NCI-H1092 treated with DMSO at 0.1 percent for 48 hours (cell line): ENCODE measurements around the gene PHLPP1.

ENCODE experiments used
- DNase-seq: peaks from one replicate; lab custom pipeline; 2025; lab: John Stamatoyannopoulos, UW

PHLPP1 gene

DNA sequence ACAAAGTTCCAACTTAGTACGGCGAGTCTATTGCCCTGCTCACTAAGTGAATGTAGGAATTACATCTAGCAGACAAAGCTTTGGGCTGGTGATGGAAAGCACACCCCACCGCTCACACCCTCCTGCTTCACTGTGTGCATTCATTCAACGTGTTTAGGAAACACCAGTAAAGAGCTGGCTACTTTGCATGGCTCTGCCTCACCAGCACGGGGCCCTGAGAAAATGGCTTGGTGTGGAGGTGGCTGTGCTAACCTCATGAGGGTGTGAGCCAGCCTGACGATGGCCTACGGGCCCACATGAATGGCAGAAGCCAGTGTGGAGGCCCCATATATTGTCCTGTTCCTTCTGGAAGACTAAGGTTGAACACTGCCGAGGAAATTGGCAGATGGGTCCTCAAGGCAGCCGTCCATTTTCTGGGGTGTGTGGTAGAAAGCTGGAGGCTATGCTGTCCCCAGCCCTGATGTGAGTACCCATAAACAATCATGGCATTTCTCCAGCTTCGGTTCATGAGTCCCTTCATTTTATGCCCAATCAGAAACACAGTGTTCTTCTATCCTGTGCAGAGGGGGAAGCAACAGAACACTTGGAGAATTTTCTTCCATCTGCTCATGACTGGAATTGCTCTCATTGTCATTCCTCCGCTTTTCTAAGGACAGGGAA, 269.4 kb downstream of the PHLPP1 start:
- no peak for DNase-seq

DNA sequence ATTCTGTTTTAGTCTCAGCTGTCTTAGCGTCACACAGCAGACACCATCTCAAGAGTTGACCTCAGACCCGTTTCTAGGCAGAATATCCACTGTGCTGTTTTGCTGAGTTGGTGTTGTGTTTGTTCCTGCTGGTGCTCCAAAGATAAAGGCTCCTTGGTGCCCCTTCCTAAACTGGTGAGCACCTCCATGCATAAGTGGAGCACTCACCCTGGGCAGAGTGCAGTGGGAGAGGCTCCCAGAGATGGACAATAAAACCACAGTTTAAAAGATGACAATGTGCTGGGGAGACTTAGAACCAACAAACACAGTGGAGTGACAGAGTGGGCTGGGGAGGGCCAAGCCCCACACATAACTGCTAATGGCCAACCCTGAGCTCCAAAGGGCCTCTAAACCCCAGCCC, 271.1 kb downstream of the PHLPP1 start:
- no peak for DNase-seq

DNA sequence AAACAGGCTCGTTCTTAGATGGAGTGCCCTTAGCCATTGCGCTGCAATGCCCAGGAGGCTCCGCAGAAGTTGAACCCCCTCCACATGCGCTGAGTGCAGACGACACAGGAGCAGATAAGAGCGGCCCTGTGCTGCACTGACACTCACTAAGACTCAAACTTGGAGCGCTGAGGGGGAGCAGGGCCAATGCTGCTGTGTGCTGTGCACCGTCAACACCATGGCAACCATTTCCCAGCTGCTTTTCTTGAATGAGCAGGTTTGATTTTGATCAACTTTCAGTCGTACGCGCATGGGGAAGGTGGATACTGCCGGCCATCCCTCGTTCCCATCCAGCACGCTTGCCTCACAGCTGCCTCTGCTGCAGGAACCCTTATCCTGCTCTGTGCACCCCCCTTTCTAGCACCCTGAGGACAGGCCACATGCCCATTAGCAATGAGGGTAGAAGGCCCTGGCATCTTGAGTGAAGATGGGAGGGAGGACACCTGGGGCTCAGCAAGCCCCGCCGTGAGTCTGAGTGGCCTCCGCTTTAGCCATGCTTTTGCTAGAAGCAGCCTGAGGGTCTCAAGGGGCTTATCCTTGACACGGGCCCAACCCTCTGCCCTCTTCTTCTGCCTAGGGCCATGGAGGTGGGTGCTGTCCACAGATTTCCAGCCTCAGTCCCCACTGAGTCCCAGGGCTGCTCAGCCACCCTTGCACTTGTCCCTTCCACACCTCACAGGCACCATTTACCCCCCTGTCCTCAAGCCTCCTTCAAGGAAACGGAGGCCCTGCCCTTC, 271.9 kb downstream of the PHLPP1 start:
- DNase-seq = no peak

DNA sequence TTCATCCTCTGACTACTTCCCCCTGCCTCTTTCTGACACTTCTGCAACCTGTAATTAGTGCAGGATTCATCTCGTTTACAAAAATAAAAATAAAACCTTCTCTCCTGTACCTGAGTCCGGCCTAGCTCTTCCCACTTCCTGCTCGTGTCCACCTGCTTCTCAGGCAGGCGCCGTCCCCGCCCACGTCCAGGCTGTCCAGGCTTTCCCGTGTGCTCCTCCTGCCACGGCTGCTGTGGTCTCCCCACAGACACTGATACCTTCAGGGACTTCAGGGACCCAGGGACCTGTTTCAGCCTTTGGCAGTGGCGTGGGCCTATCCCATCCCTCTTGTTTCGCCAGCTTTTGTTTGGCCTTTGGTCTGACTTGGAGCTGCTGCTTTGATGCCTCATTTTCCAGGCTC, 272.5 kb downstream of the PHLPP1 start:
- no peak for DNase-seq

DNA sequence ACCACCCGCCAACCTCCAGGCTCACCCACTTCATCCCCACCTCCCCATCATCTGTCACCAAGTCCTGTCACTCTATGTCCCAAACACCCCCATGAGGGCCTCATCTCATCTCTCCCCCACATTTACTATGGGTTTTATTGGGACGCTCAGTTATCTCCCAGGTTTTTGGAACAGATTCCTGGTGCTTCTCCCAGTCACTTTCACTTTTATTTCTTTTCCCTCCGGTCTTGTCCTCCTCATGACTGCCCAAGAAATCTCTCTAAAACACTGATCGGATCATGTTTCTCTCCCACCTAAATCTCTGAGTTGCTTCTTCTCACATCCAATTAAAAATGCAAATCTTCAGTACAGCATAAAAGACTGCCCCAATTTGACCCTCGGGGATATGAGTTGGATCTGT, 273.1 kb downstream of the PHLPP1 start:
- no peak for DNase-seq

DNA sequence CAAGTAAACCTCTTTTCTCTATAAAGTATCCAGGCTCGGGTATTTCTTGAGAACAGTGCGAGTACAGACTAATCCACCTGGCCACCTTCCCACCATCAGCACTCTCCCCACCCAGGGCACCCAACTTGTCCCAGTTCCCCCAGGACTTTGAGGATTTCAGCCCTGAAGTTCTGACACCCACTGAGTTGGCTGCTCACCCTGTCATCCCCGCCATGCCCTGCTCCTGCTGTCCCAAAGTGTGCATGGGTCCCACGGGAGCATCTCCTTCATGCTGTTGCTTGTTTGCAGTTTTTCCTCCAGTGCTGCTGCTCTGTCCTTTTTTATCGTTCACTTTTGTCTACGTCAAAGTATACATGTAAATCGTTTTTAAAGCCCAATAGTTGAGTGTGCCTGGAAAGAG, 273.9 kb downstream of the PHLPP1 start:
- no peak for DNase-seq

DNA sequence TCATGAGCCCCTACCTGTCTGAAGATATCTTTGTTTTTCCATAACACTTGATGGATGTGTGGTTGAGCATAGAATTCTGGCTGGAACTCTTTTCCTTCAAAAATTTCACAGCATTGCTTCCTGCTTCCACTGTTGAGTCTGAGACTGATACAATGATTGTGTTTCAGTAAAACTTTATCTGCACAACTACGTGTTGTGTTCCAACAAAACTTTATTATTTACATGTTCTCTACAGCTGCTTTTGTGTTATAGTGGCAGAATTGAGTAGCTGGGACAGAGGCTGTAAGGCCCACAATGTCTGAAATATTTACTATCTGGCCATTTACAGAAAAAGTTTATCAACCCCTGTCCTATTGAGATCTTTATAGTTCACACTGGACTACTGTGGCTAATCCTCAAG, 275.3 kb downstream of the PHLPP1 start:
- no peak for DNase-seq

DNA sequence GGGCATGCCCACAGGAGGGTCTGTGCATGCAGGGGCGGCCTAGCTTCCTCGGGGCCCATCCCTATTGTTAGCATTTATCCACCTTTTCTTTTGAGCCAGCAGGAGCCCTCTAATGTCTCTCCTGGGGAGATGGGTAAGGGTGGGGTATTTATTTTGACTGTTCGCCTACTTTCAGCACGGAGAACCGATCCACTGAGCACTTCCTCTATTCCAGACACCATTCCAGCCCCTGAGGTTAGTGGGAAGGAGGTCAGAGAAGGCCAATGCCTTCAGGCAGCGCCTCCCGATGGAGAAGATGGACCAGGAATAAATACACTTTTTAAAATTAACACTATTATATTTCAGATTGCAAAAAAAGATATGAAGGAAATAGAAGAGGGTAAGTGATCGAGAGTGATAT, 276.0 kb downstream of the PHLPP1 start:
- DNase-seq = no peak

DNA sequence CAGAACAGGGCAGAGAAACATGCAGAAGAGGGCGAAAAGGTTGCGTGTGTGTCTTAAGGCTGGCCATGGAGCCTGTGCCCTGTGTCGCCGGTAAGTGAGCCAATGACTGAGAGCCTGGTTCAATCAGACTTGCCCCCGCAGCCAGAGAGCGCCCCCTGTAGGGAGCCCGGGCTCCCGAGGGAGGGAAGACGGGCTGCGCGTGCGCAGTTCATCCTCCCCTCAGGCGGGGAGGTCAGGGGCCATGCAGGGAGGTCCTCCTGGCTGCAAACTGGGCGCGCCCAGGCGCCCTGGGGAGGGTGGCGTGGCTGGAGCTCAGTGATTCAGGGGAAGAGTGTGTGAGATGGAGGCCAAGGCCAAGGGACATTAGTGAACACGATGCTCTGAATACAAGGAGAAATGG, 276.6 kb downstream of the PHLPP1 start:
- no peak for DNase-seq

DNA sequence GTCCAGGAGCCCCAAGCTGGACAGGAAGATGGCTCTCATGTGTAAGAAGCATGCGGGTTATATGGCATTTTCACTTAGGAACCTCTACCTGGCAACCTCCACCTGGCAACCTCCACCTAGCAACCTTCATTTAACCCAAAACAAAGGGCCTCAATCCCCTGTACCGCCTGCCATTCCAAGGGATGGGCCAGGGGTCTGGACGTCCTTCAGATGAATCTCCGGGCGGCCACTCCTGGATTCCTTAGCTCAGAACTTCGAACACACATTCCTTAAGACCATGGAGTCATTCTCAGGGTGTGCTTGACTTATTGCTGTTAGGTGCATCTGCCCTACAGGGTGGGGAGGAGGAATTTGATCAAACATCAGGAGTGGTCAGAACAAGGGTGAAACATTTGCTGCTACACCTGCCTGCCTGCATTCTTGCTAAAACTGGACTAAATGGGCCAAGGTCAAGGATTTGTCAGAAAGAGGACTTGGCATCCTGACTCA, 277.6 kb downstream of the PHLPP1 start:
- no peak for DNase-seq

DNA sequence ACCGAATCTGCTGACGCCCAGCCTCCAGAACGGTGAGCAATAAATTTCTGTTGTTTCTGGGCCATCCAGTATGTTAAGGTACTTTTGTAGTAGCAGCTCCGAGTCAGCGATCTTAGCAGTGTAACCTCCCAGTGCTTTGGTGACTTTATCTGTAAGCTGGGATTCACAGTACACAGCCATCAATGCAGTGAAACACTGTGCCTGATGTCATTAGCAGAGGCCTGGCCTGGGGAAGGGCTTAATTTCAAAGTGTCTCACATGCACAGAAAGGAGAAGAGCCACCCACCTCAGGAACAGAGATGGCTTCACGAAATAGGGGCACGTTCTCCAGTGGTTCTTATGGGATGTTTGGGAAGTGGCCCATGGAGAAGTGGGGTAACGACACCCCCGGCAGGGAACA, 281.2 kb downstream of the PHLPP1 start:
- no peak for DNase-seq

DNA sequence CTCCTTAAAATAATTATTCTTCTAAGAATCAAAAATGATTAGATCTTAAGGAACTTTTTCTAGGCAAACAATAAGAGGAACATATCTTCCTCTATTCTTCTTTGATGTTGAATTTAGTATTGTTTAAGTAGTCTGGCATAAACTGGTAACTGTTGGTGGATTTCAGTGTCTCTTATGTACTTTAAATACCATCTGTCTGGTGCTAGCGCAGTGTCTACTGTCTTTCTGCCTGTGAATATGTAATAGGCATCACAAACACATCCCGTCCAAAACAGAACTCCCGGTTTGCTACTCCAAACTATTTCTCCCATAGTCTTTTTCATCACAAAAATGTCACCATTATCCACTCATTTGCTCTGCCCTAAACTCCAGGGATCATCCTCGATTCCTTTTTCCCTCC, 281.7 kb downstream of the PHLPP1 start:
- no peak for DNase-seq

DNA sequence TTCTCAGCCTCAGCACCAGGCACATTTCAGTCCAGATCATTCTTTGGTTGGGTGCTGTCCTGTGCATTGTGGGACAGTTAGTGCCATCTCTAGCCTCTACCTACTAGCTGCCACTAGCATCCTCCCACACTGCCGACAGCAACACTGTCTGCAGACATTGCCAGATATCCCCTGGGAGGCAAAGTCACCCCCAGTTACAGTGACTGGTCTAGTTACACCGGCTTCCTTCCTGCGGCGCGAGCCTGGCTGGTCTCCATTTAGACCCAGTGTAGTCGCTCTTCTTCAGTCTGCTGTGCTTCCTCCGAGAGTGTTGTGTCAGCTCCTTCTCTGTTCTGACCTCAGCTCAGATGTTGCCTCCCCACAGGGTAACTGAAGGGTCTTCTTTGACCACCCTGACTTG, 283.1 kb downstream of the PHLPP1 start:
- DNase-seq = no peak

DNA sequence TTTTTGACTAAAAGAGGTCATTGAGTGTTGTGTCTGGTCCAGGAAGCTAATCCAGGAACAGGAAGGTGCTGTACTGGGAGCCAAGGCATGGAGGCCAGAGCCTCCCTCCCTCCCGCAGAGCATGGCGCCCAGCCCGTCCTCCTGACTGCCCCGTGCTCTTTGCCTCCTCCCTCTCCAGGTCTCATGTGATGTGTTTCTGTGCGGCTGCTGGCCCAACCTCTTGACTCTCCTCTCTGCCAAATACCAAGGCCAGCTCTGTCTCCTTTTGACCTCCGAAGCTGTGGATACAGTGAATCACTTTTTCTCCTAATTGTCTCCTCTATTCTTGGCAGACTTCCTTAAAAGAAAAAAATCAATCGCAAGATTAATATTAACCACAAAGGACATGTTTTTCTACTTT, 284.1 kb downstream of the PHLPP1 start:
- no peak for DNase-seq

DNA sequence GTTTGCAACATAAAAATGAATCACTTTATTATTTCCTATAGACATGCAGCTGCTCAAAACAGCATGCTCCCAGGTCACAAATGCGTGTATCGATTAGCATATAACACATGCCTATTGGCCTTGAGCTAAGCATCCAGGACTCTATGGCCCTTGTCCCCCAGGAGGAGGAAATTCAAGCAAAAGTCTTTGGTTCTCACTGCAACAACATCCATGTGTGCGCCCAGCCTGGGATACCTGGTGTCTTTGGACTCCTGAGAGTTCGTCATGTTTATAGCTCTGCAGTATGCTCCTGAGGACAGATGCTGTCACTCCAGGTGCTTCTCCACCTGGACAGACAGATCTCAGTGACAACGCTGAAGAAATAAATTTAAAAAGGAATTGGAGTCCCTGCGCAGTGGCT, 284.6 kb downstream of the PHLPP1 start:
- no peak for DNase-seq

DNA sequence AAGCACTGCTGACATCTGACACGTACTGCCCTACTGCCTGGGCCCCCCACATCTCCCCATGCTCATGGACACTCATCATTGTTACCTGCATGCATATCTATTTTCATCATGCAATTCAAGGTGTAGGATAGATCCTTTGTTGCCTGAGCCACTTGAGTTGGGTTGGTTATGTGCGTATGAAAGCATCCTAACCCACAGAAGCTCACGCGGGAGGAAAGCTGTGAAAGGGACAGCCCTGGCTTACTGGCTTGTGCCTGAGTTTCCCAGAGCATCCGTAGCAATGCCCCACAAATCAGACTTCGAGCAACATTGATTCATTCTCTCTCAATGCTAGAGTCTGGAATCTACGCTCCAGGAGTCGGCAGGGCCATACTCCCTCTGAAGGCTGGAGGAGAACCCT, 285.5 kb downstream of the PHLPP1 start:
- no peak for DNase-seq

DNA sequence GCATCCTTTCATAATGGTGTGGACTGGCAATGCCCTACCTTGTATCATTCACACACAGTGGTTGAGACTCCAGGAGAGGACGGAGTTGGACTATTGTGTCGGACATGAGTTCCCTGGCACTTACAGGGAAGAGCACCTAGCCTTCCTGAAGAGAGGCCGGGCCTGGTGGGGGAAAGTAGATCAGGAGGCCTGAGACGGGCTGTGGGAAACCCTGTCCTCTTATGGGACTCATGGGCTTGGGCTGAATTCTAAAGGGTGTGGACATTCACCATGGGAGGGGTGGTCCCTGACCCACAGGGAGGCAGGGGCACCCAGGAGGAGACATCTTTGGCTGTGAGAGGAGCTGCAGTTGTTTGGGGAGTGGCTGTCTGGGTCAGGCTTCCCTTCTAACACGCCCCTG, 286.5 kb downstream of the PHLPP1 start:
- no peak for DNase-seq

DNA sequence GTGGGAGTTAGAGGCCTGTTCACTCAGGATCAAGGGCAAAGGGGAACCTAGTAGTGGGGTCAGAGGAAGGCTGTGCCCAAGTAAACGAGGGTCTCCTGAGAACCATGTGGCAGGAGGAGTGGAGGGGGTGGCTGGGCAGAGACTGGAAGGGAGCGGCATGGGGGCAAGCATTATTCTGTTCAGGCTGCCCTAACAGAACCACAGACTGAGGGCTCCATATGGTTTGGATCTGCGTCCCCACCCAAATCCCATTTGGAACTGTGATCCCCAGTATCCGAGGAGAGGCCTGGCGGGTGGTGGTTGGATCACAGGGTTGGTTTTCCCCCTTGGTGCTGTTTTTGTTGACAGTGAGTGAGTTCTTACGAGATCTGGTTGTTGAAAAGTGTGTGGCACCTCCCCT, 287.0 kb downstream of the PHLPP1 start:
- DNase-seq = no peak

DNA sequence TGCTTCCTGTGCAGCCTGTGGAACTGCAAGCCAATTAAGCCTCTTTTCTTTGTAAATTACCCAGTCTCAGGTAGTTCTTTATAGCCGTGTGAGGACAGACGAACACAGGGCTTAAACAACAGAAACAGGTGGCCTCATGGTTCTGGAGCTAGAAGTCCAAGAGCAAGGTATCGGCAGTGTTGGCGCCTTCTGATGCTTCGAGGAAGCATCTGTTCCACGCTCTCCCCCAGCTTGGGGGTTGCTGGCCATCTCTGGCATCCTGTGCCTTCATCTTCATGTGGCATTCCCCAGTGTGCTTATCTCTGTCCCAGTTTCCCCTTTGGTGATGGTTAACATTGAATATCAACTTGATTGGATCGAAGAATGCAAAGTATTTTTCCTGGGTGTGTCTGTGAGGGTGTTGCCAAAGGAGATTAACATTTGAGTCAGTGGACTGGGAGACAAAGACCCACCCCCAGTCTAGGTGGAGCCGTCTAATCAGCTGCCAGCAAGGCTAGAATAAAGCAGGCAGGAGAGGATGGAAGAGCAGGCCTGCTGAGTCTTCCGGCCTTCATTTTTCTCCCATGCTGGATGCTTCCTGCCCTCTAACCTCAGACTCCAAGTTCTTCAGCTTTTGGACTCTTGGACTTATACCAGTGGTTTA, 287.6 kb downstream of the PHLPP1 start:
- no peak for DNase-seq

DNA sequence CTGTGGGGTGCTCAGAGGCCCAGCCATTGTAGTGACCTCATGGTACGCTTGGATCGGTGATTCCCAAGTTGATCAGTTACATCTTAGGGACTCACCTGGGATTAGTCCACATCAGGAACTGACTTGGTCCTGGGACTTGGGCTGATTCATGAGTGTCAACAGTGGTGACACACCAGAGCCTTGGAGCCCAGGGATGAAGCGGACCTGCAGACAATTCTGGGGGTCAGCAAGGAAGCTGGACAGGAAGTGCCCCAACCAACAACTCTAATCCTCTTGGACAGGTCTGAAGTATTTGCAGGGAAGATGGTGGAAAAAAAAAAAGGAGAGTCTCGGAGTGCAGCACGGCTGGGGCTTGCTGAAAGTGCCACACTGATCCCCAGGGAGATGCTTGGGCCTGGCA, 288.6 kb downstream of the PHLPP1 start:
- DNase-seq = no peak

DNA sequence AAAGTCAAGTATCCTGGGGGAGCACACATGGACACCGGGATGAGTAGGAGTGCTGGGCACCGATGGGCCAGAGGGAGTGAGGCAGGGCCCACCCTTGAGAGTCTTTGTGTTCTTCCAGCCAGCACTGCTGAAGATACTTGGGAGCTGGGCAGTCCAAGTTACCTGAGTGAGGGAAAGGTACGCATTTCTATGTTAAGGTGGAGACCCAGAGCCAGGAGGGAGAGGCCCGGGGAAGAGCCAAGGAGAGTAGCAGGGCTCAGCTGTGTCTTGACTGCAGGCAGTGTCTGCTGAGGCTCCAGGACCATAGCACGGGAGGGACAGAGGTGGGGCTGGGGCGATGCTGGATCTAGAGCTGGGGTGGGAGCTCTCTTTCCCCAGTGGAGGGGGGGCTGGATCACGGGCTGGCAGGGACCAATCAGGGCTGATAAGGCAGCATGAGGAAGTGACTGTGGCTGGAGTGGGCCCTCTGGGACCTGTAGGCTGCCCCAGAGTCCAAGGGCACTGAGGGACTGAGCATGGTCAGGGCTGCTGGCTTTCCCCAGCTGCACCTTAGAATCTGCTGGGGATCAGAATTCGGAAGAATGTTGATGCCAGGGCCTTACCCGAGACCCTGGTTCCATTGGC, 289.2 kb downstream of the PHLPP1 start:
- DNase-seq = no peak

DNA sequence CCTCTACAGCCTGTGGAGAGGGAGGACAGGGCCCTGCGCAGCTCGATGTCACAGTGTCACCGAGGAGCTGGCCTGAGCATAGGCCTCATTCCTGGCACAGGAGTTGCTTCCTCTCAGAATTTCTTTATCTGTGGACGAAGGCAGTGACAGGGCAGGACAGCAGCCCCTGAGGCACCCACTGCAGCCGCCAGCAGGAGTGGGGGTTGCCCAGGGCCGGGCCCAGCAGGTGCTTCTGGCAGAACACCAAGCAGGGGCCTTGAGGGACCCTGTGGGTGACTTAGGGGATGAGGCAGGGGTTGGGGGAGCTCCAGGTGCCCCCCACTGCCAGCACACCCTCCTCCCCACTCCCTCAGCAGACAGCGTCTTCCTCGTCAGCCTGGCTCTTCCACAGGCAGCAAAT, 290.0 kb downstream of the PHLPP1 start:
- no peak for DNase-seq

DNA sequence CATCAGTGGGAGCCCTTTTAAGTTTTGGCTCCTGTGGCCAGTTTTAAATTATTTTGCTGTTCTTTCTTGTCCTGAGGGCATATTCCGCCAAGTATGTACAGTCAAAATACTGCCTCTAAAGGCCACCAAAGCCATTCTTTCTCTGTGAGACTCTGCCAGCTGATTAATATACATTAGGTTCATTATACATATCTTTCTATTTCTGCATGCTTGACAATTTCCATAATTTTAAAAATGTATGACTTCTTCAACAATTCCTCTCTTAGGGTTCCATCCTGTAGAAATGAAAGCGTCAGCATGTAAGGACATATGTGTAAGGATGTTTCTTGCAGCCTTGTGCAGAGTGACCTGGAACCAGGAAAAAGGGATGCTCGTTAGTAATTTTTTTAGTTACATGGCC, 291.9 kb downstream of the PHLPP1 start:
- DNase-seq = no peak
